ENCODE data around the gene PPP1R1C.
"Not testable (repeated sequence)": the region's sequence is repeated elsewhere in the genome, so short reads cannot be mapped to it uniquely, and the experiment has no call there.

Gene PPP1R1C

GRCh38 chr2:181985632-181986205, at the start of gene PPP1R1C:
Gene PPP1R1C, plus strand, starts transcription at chr2:181985853. Its CDS starts 258 bp downstream, at chr2:181986111.
- DNase-seq = no peak

GRCh38 chr2:181937473-181937872, 48.2 kb upstream of the PPP1R1C start:
- peak in 1 of 2 donors; percentile 26 for DNase-seq

GRCh38 chr2:181943411-181944124, 42.1 kb upstream of the PPP1R1C start:
- no peak for DNase-seq

- no peak for DNase-seq
Measured at GRCh38 chr2:181944164-181944913, 41.3 kb upstream of the PPP1R1C start.

- DNase-seq = no peak
Measured at GRCh38 chr2:181944914-181945291, 40.8 kb upstream of the PPP1R1C start.

GRCh38 chr2:181946444-181947127, 39.1 kb upstream of the PPP1R1C start:
- no peak for DNase-seq

GRCh38 chr2:181947273-181947672, 38.4 kb upstream of the PPP1R1C start:
- no peak for DNase-seq

- DNase-seq = no peak
Measured at GRCh38 chr2:181948227-181948626, 37.4 kb upstream of the PPP1R1C start.

GRCh38 chr2:181949047-181949446, 36.6 kb upstream of the PPP1R1C start:
- no peak for DNase-seq

- DNase-seq = no peak
Measured at GRCh38 chr2:181952404-181953226, 33.0 kb upstream of the PPP1R1C start.

- DNase-seq = peak; percentile 47 to 65
Measured at GRCh38 chr2:181953881-181954537, 31.6 kb upstream of the PPP1R1C start.

- no peak for DNase-seq
Measured at GRCh38 chr2:181954538-181954883, 31.1 kb upstream of the PPP1R1C start.

- DNase-seq = no peak
Measured at GRCh38 chr2:181955010-181955409, 30.6 kb upstream of the PPP1R1C start.

GRCh38 chr2:181955866-181956265, 29.8 kb upstream of the PPP1R1C start:
- not testable (repeated sequence) for DNase-seq

- no peak for DNase-seq
Measured at GRCh38 chr2:181957668-181958067, 28.0 kb upstream of the PPP1R1C start.

- no peak for DNase-seq
Measured at GRCh38 chr2:181958726-181959125, 26.9 kb upstream of the PPP1R1C start.

GRCh38 chr2:181959508-181959907, 26.1 kb upstream of the PPP1R1C start:
- DNase-seq = no peak

GRCh38 chr2:181961167-181961566, 24.5 kb upstream of the PPP1R1C start:
- not testable (repeated sequence) for DNase-seq

- no peak for DNase-seq
Measured at GRCh38 chr2:181962142-181962541, 23.5 kb upstream of the PPP1R1C start.

GRCh38 chr2:181970160-181970794, 15.4 kb upstream of the PPP1R1C start:
- no peak for DNase-seq

- no peak for DNase-seq
Measured at GRCh38 chr2:181971032-181971431, 14.6 kb upstream of the PPP1R1C start.

Measured in CD4-positive, alpha-beta T cell treated with Interferon alpha-2 for 1 hour (primary cell).